Measurements from ENCODE around the gene ETF1.

GRCh38 chr5:138541511-138542179, 1.4 kb downstream of the ETF1 start:
- no peak for TF ChIP-seq GATA2 (IDR thresholded peaks at IDR 0.05; ENCODE audit: low read depth, low read length)
- no peak for TF ChIP-seq GATA3 (IDR thresholded peaks at IDR 0.05; ENCODE audit: low read depth, low read length)

All from SH-SY5Y (cell line).